ENCODE results near the gene DBH.

The DBH gene

DNA sequence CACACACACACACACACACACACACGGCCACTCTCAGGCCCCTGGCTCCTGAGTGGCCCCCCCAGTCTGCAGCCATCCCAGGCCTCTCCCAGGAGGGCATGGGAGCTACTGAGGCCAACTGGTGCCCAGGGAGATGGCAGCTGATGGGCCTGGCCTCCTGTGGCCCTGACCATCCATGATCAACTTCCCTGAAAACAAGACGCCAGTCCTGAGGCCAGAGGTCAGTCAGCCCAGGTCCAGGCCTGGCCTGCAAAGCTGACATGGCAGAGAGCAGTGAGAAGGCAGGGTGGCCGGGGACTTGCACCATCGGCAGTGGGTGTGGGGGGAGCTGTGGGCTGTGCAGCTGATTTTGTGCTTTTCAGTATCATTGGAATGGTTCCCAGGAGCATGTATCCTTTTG, 55.0 kb downstream of the DBH start:
- H3K4me3 ChIP-seq (replicated peaks; ENCODE audit: low read depth, low read length) = no peak overlapping the region
- TF ChIP-seq, protein P1, sequence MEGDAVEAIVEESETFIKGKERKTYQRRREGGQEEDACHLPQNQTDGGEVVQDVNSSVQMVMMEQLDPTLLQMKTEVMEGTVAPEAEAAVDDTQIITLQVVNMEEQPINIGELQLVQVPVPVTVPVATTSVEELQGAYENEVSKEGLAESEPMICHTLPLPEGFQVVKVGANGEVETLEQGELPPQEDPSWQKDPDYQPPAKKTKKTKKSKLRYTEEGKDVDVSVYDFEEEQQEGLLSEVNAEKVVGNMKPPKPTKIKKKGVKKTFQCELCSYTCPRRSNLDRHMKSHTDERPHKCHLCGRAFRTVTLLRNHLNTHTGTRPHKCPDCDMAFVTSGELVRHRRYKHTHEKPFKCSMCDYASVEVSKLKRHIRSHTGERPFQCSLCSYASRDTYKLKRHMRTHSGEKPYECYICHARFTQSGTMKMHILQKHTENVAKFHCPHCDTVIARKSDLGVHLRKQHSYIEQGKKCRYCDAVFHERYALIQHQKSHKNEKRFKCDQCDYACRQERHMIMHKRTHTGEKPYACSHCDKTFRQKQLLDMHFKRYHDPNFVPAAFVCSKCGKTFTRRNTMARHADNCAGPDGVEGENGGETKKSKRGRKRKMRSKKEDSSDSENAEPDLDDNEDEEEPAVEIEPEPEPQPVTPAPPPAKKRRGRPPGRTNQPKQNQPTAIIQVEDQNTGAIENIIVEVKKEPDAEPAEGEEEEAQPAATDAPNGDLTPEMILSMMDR (IDR thresholded peaks at IDR 0.05; ENCODE audit: low read depth, low read length, missing control alignments) = no peak
- no peak for DNase-seq (ENCODE audit: extremely low read depth, low read depth)

DNA sequence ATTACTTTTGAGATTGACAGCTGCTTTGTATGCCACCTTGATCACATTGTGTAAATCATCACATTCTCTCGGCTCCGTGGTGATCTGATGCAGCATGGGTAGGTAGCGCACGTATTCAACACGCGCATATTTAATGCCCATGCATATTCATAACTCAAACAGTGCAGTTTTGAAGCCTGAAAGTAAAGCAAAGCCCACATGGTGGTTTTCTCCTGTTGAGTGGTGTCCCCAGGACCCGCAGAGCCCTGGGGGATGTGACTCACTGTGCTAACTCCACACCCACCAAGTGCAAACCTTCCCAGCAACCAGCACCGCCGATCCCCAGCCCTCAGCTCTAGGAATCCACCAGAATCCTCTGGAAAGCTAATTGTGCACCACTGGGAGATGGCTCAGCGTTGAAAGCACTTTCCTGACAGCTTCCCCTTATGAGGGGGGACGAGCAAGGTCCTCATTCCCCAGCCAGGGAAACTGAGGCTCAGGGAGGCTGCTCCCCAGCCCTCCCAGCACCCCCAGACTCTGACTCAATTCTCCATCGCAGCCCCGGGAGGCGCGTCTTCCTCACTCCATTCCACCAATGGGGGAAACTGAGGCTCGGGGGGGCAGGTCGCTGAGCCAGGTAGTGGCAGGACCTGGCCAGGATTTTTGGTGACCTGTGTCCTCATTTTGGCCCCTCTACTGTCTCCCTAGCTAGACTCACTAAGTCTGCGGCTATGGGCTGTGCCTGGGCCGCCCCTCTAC, 55.6 kb downstream of the DBH start:
- DNase-seq (ENCODE audit: extremely low read depth, low read depth) = no peak
- TF ChIP-seq, protein P1 (IDR thresholded peaks at IDR 0.05; ENCODE audit: low read depth, low read length, missing control alignments) = no peak
- no peak overlapping the region for H3K4me3 ChIP-seq (replicated peaks; ENCODE audit: low read depth, low read length)

DNA sequence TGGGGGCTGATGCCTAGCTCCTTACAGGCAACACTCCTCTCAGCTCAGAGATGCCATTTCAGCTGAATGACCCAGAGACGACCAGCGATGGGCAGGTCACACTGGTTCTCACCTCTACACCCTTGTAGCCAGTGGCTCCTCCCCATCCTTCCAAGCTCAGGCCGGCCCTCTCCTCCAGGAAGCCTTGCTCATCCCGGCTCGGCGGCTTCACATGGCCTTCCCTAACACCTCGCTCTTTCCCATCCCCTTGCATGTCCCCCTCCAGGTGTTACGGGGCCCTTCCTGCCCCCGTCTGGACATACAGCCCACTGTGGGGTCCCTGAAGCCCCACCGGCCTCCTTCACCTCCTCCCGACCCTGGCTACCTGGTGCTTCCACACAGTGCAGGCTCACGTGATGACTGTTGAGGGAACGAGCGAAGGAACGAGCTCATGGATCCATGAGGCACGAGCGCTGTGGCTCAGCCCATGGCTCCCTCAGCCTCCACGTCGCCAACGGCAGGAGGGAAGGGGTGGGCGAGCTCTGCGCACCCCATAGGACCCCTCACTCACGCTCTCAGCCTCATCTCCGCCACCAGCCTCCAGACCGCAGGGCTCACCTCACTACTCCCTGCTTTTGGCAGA, 56.3 kb downstream of the DBH start:
- no peak overlapping the region for H3K4me3 ChIP-seq (replicated peaks; ENCODE audit: low read depth, low read length)
- TF ChIP-seq, protein P1 (IDR thresholded peaks at IDR 0.05; ENCODE audit: low read depth, low read length, missing control alignments) = no peak
- no peak for DNase-seq (ENCODE audit: extremely low read depth, low read depth)

DNA sequence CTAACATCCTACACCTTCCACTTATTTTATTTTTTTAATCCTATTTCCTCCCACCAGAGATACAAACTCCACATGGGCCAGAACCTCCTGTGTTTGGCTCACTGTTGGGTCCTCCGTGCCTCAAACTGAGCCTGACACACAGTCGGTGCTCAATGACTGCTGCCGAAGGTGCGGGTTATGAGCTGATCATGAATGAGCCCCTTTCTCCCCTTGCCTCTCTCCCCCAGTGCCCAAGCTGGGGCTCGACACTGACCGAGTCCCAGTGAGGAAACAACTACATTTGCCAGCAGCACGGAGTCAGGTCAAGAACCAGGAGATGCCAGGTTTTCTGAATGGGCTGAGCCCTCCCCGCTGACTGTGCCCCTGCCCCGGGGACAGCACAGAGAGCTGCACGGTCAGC, 57.0 kb downstream of the DBH start:
- TF ChIP-seq, protein P1 (IDR thresholded peaks at IDR 0.05; ENCODE audit: low read depth, low read length, missing control alignments) = no peak
- DNase-seq (ENCODE audit: extremely low read depth, low read depth) = no peak

DNA sequence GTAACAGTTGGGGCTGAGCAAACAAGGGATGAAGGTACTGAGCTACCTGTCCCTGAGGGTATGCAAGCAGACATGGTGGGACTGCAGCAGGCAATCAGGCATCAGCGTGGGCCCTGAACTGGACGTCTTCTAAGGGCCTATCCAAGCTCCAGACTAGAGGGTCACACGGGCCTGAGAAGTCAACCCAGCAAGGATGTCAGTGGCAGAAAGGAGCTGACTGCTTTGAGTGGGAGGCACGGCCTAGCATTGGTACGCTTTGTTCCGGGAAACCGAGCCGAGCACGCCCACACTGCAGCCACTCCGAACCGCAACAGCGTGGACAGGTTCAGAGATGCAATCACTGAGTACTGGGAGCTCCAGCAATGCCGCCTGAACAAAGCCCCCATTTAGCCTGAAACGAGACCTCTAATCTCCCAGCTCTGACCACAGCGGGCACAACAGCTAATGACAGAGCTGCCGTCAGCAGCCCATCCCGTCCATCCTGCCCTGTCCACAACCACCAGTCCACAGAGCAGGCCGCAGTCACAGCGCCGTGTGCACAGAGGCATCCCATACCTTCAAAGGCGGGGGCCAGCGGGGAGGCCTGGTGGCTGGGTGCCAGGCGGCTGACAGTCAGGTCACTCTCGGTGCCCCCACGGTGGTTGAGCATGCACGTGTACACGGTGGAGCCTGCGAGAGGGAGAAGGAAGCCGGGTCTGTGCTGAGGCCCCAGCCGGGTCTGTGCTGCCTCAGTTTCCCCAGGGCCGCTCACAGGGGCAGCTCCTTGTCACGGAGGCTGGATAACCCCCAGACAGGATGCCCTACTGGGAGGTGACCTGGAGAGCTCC, 57.8 kb downstream of the DBH start:
- no peak overlapping the region for H3K4me3 ChIP-seq (replicated peaks; ENCODE audit: low read depth, low read length)
- TF ChIP-seq, protein P1 (IDR thresholded peaks at IDR 0.05; ENCODE audit: low read depth, low read length, missing control alignments) = no peak
- DNase-seq (ENCODE audit: extremely low read depth, low read depth) = no peak

More for the DNA sequence above, 57.0 kb downstream of the DBH start:
- no peak overlapping the region for H3K4me3 ChIP-seq (replicated peaks; ENCODE audit: low read depth, low read length)

DNA sequence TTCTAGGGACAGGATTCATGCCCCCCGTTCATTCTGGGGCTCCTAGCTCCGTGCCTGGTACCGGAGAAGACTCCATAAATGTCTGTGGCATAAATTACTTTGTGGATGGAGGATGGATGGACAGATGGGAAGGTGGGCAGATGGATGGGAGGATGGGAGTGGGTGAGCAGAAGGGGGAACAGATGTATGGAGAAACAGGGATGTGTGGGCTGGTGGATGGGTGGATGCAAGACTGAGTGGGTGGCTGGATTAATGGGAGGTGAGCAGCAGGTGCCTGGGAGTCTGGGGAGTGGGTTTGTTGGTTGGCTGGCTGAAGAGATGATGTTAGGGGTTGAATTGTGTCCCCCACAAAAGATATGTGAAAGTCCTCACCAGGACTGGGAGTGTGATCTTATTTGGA, 58.5 kb downstream of the DBH start:
- H3K4me3 ChIP-seq (replicated peaks; ENCODE audit: low read depth, low read length) = no peak overlapping the region
- TF ChIP-seq, protein P1 (IDR thresholded peaks at IDR 0.05; ENCODE audit: low read depth, low read length, missing control alignments) = no peak
- no peak for DNase-seq (ENCODE audit: extremely low read depth, low read depth)

All from HFF-Myc (cell line).